Fibroblast of the conjunctiva (primary cell): ENCODE measurements around the gene GRM6.
A peak's percentile ranks its signal among the peaks of the same experiment; 100 is the strongest.

Experiments used
- DNase-seq: peaks from one replicate; pipeline ENCODE4 v3.0.0-alpha.2; 2010; ENCODE audit warnings: low read depth

Gene GRM6

GRCh38 chr5:178984145-178985072 lies 10.7 kb downstream of the GRM6 start:
- DNase-seq: no peak

- DNase-seq: no peak
Observed at GRCh38 chr5:178983728-178984127, 11.4 kb downstream of the GRM6 start.

- no peak for DNase-seq
Observed at GRCh38 chr5:178982941-178983340, 12.2 kb downstream of the GRM6 start.

- no peak for DNase-seq
Observed at GRCh38 chr5:178981381-178981780, 13.7 kb downstream of the GRM6 start.

GRCh38 chr5:178965465-178966055 lies 29.6 kb downstream of the GRM6 start:
- DNase-seq: no peak

- no peak for DNase-seq
Observed at GRCh38 chr5:178941361-178941760, 53.8 kb downstream of the GRM6 start.

GRCh38 chr5:178940569-178941360 lies 54.4 kb downstream of the GRM6 start, which contains the start of gene ZNF454:
TSS of gene ZNF454 (plus strand) at chr5:178941198. CDS start at chr5:178942792, 1,594 bp downstream.
- DNase-seq: peak; percentile 94

- DNase-seq: no peak
Observed at GRCh38 chr5:178931846-178932760, 63.0 kb downstream of the GRM6 start.
